ENCODE data around the gene TBCK.
"Not testable (repeated sequence)": the region's sequence is repeated elsewhere in the genome, so short reads cannot be mapped to it uniquely, and the experiment has no call there.

Gene TBCK

DNA sequence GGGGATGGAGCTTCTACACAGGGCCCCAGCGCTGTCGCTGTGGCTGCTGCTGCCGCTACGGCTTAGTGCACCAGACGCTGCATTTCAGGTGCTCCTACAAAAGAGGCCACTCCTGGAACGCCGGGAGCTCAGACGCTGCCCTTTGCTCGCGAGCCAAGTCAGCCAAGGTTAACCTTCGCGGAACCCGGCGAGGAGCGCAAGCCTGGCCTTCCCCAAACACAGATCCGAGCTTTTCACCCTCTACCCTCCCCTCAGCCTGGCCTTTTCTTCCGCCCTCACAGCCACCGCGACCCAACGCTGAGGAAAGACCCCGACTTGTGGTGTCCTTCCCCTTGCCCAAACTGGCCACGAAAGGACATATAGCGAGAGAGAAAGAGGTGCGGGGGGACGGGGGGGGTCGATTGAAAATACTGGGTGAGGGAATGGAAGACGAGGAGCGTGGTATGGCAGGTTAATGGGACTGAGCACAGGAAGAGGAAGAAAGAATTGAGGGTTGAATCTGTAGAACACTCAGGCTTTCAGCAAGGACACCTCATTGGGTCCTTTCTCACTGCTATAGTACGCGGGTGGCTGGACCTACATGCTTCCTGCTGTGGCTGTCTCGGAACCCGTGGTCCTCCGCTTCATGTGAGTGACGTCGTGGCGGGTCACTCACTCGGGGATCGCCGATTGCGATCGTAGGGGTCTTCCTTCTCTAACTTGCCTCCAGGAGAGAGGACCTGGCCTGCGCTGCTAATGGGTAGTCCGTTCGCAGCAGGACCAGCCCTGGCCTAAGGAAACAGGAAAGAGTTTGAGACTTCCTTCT is at the start of gene TBCK, which contains the start of gene AIMP1:
TSS of gene TBCK (minus strand) at position 242 of the 805 bp plus-strand sequence. CDS start 7,249 bp downstream, outside the sequence.
TSS of gene AIMP1 (plus strand) at position 583 of the 805 bp plus-strand sequence. CDS start 8,460 bp downstream, outside the sequence.
- DNase-seq = peak; percentile 96

DNA sequence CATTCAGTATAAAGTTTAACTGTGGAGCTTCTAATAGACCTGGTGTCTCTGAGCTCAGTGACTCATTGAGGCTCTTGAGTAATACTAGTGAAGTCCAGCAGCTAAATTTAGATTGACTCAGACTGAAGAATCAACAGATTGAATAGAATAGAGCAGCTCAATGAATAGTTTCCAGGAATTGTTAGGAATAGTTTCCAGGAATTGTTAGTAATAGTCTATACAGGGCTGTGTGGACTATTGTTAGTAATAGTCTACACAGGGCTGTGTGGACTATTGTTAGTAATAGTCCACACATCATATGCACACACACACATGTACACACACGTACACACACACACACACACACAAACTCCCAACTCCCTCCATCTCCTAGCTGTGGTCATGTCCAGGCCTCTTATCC is 49.6 kb upstream of the TBCK start:
- peak; percentile 55 for DNase-seq

DNA sequence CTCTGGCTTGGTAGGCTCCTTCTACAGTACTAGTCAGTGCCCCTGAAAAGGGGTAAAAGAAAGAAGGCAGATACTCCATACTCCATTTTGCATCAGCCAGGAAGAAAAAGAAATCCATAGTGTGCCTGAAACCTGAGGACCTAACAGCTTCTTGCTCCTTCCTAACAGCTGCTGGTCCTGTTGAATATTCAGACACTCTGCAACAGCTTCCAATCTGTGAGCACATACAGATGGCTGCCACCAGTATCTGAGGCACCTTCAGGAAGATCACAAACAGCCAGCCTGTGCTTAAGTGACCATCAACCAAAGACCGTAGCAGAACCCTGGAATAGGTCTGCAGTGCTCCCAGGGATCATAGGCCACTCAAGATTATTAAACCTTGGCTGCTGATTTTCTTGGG is 48.3 kb upstream of the TBCK start:
- DNase-seq = no peak

DNA sequence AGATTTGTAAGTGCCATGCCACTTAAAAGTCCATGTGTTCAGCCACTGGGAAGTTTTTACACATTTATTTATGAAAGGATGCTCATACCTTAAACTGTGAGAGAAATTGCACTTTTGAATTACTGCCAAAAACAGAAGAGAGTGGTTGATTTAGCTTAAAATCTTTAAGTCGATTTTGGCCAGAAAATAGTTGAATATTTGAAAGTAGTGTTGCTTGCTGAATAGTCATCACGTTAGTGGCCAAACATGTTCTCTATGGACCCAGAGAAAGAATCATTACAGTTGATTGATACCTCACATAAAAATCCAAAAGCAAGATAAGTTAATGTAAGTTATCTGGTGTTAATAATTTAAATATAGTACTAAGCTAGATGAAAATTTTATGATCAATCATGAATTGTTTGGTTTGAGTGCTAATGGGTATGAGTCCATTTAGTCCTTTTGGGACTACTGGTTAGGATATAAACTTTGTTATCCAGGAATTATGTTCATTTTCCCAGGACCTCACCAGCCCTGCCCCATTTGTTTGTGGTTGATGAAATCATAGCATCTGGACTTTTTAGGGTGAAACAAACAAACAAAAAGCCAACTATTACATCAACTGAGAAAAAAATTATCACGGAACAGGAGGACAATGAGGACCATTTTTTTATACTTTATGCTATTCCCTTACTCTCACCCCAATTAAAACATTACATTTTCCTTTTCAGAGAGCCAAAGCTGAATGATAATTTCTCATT is 46.2 kb upstream of the TBCK start:
- DNase-seq = no peak

DNA sequence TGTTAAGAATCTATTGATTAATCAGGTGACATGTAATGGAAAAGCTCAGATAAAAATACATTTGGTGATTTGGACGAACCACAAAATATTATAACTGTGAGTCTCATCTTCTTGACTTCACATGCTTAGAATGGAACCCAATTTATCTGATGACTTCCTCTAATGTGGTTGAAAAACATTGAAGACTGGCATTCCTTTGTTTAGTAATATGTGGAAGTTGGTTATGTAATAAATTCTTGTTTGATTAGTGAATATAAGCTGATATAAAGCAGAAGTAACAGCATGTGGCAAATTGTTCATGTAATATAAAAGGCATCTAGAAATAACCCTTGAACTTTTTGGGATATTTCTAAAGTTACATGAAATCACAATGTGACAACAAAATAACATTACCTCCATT is 42.9 kb upstream of the TBCK start:
- no peak for DNase-seq

DNA sequence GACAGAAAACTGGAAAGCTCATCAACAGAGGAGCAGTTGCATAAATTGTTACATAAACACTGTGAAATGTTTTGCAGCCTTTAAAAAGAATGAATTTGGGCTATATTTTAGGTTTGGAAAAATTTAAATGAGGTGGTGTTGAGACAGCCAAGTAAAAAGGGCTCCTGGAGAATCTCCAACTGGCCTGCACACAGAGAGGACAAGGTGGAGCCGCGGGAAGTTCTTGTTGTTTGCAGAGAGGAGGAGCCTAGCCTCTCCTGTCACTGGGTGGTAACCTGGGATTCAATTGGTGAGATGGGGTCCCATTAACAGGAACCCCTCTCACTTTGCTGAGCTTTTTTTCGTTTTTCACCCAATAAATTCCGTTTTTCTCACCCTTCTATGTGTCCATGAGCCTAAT is 39.2 kb upstream of the TBCK start:
- DNase-seq = no peak

DNA sequence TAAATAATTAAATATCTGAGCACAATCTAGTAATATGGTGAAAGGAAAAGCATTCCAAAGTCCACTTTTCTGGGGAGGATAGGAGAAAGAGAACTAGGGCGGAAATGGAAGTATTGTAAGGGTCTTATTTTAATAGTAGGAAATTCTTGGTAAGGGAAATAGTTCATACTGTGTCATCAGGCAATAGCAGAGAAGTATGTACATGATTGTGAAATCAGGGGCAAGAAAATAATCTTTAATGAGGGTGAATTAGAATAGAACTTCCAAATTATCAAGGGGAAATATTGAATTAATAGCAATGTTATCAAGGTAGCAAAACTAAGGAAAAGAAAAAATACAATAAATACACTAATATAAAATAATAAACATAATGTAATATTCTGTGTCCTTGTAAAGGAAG is 37.8 kb upstream of the TBCK start:
- DNase-seq = no peak

DNA sequence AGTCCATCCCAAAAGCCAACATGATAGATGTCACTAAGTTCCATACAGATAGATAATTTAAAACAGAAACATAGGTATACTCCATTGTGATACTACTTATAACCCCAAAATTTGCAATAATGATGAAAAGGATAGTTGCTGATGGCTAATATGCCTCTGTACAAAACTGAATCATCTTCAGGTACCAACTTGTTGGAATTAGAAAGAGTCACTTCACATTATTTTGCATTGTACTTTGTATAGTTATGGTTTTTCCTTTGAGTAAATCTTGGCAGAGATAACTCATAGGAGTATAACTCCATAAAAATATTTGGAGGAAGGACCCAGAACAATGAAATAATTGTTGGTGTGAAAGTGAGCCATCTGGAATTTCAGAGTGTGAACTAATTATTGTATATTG is 35.0 kb upstream of the TBCK start:
- DNase-seq = no peak

DNA sequence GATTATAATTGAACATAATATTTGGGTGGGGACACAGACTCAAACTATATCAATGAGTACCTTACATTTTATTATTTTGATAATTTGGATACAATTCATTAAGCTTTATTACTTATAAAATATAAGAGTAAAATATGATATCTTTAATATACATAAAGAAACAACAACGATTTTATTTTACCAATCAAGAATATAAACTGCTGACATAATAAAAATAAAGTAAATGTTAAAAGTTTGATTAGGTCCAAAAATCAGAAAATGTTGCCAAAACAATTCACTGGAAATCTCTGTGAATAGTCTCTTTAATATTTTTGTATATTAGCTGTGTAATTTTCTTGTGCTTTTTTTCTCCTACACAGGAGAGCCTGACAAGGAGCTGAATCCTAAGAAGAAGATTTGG is 31.2 kb upstream of the TBCK start:
- no peak for DNase-seq

DNA sequence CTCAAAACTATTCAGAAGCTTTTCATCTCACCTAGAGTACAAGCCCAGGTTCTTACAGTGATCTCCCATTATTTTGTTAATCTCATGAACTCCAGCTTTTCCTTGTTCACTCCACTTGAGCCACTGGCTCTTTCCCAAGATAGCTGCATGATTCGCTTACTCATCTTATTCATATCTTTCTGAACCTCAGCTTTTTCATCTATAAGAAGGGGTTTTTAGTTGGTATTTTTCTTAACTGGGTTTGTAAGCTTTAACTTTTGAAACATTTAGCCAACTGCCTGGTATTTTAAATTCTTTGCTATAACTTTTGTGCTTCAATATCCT is 28.6 kb upstream of the TBCK start:
- DNase-seq = no peak

DNA sequence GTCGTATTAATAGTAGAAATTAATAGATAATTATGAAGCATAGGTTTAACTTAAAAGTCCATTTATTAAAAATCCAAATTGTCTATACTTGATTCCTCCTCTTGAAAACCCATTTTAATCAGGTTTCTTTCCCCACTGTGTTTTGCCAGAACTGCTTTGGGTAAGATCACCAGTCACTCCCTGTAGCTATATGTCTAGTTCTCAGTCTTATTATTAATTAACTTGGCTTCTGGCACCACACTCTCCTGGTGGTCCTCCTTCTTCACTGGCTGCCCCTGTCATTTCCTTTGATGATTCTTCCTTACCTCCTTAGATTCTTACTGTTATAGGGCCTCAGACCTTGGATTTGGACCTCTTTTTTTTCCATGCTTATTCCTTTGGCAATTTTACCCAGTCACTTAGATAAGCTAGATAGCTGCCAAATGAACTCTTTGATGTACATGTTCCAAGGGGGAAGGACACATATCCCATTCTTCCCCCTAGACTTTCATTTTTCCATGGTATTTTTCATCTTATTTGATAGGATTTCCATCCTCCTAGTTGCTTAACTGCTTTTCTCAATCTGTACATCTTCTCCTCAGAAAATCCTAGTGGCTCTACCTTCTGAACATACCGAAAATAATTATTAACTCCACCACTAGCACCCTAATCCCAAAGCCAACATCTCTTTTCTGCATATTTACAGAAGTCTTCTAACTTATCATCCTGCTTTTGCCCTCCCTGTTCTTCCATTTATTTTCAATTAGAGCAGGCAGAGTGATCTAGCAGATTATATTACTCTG is 28.0 kb upstream of the TBCK start:
- no peak for DNase-seq

DNA sequence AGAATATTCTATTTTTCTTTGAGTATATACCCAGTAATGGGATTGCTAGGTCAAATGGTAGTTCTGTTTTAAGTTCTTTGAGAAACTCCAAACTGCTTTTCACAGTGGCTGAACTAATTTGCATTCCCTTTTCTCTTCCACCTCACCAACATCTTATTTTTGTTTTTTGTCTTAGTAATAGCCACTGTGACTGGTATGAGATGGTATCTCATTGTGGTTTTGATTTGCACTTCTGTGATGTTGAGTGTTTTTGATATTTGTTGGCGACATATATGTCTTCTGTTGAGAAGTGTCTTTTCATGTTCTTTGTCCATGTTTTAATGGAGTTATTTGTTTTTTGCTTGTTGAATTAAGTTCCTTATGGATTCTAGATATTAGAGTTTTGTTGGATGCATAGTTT is 24.8 kb upstream of the TBCK start:
- DNase-seq = peak; percentile 10

DNA sequence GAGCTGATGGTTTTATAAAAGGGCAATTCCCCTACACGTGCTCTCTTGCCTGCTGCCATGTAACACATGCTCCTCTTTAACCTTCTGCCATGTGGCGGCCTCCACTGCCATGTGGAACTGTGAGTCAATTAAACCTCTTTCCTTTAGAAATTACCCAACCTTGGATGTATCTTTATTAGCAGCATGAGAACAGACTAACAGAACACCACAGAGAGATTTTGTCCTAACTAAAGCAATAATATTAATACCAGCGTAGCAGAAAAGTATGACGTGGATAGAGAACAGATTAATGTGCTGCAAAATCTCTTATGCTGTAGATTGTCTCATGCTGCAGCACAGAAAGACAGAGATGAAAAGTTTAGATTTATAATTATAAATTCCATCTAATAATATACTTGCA is 23.4 kb upstream of the TBCK start:
- no peak for DNase-seq

DNA sequence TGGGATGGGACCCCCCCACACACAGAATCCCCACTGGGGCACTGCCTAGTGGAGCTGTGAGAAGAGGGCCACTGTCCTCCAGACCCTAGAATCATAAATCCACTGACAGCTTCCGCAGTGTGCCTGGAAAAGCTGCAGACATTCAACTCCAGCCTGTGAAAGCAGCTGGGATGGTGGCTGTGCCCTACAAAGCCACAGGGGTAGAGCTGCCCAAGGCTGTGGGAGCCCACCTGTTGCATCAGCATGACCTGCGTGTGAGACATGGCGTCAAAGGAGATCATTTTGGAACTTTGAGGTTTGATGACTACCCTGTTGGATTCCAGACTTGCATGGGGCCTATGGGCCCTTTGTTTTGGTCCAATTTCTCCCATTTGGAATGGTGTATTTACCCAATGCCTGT is 22.7 kb upstream of the TBCK start:
- DNase-seq = no peak

DNA sequence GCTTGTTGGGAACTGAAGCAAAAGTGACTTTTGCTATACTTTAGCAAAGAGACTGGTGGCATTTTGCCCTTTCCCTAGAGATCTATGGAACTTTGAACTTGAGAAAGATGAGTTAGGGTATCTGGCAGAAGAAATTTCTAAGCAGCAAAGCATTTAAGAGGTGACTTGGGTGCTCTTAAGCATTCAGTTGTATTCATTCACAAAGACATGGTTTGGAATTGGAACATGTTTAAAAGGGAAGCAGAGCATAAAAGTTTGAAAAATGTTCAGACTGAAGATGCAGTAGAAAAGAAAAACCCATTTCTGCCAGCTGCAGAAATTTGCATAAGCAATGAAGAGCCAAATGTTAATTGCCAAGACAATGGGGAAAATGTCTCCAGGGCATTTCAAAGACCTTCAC is 21.9 kb upstream of the TBCK start:
- no peak for DNase-seq

DNA sequence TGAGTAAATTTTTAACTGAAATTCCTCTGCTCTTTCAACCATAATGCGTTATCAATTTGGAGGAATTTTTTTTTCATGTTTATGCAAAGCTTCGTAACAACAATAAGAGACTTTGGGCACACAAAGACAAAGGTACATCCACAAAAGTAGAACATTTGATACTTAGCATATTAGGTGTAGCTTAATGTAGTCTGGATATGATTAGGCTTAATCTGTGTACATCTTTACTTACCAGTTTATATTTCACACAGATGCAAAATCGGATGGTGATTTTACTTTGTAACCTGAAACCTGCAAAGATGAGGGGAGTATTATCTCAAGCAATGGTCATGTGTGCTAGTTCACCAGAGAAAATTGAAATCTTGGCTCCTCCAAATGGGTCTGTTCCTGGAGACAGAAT is 20.6 kb upstream of the TBCK start:
- no peak for DNase-seq

DNA sequence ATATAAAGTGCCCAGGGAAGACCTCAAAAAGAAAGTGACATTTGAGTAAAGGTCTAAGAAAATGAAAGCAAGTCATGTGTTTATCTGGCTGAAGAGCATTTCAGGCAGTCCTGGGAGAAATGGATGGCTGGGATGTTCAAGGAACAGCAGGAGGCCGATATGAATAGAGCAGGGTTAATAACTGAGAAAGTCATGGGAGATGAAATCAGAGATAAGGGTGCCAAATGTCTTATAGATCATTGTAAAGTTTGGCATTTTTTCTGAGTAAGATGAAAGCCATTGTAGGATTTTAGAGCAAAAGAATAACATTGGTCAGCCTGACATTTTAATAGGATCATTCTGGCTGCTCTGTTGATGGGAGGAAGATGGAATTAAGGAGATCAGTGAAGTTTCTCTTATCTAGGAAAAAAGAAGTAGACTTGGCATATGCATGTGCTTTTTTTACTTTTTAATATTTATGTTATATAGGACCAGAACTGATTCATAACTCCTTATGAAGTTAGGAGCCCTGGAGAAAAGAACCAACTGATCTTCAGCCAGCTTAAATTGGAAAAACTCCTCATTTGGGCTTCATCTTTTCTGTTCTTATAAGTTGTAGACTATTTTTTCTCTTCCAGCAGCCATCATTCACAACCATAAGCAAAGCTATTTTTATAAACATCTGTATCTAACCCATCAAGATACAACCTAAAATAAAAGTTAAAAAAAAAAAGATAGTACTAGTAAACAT is 18.9 kb upstream of the TBCK start:
- no peak for DNase-seq

DNA sequence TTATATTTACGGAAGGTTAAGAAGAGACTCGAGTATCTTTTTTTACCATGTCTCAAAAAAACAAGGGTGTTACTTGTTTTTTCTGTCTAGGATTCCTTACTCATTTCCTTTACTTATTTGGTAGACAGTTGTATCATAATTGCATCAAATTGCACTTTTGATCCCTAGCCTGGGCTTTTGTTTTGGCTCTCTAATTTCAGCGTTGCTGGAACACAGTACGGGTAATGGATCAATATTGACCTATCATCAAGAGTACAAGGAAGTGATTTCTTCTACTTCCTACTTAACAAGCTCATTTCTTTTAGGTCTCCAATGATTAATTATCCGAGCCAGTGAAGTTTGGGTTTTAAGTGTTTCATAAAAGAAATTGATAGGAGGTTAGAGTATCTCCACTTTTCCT is 17.2 kb upstream of the TBCK start:
- DNase-seq = no peak

DNA sequence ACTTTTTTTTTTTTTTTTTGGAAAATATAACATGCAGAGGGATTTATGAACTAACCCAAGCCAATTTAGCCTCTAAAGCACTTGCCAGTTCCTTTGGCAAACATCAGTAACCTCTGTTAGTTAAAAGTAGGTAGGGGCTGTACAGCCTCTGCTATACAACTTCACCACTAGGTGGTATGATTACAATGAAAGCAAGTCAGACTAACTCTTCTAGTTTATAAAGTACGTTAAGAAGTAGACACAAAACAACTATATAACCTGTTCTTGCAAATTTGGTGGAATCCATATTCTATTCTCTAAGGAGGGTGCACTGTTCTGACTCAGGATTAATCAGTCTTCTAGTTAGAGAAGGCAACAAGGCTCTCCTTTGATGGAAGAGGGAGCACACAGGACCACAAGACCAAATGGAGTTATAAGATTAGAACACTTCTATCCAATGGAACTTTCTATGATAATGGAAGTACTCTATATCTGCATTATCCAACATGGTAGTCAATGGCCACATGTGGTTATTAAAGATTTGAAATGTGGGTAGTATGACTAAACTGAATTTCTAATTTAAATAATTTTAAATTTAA is 13.1 kb upstream of the TBCK start:
- peak; percentile 37 for DNase-seq

DNA sequence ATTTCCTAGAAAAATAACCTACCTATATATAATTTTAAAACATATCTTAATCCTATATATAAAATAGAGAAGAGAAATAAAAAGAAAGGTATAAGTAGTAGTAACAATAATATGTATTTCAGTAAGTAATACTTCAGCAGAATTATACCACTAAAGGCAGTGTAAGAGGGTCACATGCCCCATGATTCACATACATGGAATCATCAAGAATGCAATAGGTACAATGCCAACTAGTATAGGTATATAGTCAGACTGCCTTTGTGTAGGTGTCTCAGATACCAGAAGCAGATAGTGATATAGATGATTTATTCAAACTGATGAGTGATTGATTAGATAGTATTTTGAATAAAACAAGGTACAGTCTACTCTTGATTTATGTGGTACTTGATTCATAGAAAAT is 9.8 kb upstream of the TBCK start:
- DNase-seq = no peak

DNA sequence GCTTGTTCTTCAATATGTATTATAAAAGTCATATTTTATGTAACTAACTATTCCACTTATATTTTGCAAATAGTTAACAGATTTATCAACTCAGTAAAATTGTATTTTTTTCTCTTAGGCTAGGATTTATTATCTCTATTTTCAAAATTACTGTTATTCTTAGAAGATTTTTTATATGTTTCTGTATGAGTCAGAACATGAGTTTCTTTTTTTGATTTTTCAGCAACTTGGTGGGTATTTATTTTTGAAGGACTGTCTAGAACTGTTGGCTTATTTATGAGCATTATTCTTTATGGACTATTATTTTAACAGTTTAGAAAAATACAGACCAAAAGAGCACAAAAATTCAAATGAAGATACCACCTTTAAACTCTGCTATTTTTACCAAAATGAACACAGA is 7.1 kb upstream of the TBCK start:
- DNase-seq = no peak

DNA sequence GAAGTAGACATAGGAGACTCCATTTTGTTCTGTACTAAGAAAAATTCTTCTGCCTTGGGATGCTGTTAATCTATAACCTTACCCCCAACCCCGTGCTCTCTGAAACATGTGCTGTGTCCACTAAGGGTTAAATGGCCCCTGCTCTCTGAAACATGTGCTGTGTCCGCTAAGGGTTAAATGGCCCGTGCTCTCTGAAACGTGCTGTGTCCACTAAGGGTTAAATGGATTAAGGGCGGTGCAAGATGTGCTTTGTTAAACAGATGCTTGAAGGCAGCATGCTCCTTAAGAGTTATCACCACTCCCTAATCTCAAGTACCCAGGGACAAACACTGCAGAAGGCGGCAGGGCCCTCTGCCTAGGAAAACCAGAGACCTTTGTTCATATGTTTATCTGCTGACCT is 5.8 kb upstream of the TBCK start:
- not testable (repeated sequence) for DNase-seq

DNA sequence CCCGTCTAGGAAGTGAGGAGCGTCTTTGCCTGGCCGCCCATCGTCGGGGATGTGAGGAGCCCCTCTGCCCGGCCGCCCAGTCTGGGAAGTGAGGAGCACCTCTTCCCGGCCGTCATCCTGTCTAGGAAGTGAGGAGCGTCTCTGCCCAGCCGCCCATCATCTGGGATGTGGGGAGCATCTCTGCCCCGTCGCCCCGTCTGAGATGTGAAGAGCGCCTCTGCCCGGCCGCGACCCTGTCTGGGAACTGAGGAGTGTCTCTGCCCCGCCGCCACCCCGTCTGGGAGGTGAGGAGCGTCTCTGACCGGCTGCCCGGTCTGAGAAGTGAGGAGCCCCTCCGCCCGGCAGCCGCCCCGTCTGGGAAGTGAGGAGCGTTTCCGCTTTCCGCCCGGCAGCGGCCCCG is 5.2 kb upstream of the TBCK start:
- DNase-seq = not testable (repeated sequence)

Measured in OCI-M1 (cell line).